SKM-1 treated with dmso at 0.1 percent for 144 hours (cell line): Measurements from ENCODE around the gene ZDHHC17.

ENCODE experiments used
- DNase-seq: peaks from one replicate; lab custom pipeline; 2025; ENCODE audit not compliant: unreplicated experiment; lab: John Stamatoyannopoulos, UW

Gene ZDHHC17

DNA sequence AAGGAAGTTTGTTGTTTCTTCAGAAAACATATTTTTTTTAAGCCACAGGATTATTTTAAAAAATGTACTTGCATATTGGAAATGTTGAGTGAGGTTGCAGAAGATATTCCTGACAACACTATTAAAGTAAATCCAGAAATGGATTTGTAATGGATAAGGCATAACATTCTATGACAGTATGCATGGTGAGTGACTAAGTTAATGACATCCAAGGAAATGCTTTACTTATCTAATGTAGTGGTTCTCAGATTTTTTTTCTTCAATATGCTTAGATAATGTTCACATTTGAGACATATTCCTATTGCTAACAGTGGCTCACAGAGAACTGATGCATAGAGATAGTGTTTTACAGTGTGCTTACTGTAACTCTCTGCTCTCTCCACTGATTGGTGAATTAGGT is 49.4 kb downstream of the ZDHHC17 start:
- DNase-seq = no peak

GRCh38 chr12:76813972-76814371 is 50.1 kb downstream of the ZDHHC17 start:
- no peak for DNase-seq

DNA sequence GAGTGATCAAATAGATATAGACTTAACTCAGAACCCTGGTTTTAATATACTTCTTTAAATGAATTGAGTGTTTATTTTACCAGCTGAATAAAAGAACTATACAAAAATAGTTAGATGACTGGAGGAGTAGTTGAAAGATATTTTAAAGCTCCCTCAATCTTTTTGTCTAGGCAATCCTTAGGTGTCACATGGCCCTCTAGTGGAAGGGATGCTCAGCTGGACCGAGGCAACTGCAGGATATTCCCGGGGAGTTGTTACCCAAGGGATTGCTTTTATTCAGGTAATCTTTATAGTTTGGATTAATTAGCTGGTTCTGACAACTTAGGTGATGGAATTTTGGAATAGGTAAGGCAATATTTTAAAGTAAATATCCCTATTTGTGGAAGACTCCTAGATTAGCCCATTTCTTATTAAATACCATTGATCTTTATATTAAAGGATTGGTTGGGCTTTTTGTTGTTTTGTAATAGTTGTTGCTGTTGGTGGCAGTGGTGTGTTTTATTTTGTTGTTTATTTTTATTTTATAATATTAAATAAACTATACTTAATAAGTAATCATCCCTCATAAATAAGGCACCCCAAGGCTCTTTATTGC is 57.1 kb downstream of the ZDHHC17 start:
- DNase-seq = no peak

- no peak for DNase-seq
These were observed 66.5 kb downstream of the ZDHHC17 start for GRCh38 chr12:76830436-76830835.

GRCh38 chr12:76836633-76837032 is 72.7 kb downstream of the ZDHHC17 start:
- DNase-seq = no peak

GRCh38 chr12:76847260-76847659 is 83.3 kb downstream of the ZDHHC17 start:
- no peak for DNase-seq

- DNase-seq = no peak
These were observed 84.2 kb downstream of the ZDHHC17 start for GRCh38 chr12:76848132-76848531.

- DNase-seq = no peak
These were observed 88.2 kb downstream of the ZDHHC17 start for GRCh38 chr12:76852106-76852505.

GRCh38 chr12:76855271-76855670 is 91.4 kb downstream of the ZDHHC17 start:
- DNase-seq = no peak

- no peak for DNase-seq
These were observed 92.2 kb downstream of the ZDHHC17 start for GRCh38 chr12:76856018-76856644.

GRCh38 chr12:76859611-76860010 is 95.7 kb downstream of the ZDHHC17 start:
- no peak for DNase-seq

DNA sequence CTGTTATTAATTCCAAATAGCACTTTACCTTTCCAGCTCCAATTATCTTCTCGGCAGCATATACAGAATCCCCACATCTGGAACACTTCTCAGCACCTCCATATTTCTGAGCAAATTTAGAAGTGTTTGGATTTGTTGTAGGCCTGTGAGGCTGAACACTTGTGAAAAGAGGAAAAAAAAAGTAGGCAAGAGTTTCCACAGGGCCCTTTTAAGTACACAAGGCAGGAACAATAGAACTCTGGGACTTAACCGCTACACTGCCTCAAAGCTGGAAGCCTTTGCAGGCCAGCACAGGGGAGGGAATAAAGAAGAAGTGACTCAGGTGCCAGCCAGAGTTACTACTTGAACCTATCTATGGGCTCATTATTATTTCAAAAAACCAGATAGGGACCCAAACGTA is 96.3 kb downstream of the ZDHHC17 start:
- no peak for DNase-seq

- DNase-seq = no peak
These were observed 99.2 kb downstream of the ZDHHC17 start for GRCh38 chr12:76863005-76863670.

DNA sequence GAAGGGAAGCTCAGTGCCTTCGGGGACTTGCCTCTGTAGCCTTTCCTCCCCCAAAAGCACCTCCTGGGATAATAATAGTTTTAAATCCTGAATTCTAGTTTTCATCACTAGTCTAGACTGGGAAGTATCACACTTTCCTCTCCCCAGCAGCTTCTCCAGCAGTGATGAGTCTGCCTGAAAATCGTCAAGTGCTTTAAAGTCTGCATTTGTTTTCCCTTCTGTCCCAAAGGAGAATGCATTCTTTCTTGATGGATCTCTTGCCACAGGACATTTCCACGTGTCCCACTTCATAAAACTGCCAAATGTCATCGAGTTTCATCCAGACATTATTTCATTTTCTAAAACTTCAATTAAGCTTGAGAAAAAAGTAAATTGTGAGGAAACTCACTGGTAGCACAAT is 99.9 kb downstream of the ZDHHC17 start:
- DNase-seq = no peak

DNA sequence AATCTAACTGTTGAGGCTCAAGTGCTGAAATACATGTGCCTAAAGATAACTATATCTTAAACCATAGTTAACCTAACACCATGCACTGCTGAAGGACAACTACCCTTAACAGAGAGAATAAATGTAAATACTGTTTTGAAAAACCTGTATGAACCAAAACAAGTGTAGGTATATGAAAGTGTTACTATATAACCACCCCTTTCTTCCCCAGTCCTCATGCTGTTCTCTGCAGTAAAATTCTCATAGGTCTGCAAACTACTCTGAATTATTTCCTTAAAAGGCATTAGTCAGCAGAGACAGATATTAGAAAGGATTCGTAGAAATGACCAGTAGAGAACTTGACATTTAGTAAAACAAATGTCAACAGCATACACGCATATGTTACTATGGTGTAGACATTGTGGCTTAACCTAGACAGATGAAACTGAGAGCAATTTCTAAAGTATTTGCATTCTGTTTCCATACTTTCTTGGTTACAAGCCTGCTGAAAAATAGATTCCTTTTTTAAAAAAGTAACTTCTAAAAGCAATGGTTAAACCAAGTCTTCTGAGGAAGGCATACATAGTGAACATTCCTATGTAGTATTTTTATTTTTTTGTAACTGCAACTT is 101.0 kb downstream of the ZDHHC17 start:
- DNase-seq = no peak

- DNase-seq = no peak
These were observed 102.2 kb downstream of the ZDHHC17 start for GRCh38 chr12:76866151-76866567.

DNA sequence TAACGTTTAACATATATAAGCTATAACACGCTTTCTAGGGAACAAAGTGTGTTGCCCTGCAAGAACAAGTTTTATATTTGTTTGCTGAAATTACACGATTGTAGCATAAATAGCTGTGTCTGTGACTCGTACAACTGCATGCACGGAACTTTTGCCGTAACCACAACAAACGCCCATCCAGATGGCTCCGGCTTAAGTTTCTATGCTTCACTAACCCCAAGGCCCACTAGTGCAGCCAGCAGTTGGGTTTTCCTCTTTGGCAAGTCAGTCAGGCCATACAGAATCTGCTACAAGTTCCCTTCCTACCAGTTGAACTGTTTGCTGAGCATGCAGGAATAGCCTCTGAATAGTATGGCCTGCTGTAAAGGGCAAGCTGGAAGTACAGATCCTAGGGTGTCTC is 102.8 kb downstream of the ZDHHC17 start:
- no peak for DNase-seq

DNA sequence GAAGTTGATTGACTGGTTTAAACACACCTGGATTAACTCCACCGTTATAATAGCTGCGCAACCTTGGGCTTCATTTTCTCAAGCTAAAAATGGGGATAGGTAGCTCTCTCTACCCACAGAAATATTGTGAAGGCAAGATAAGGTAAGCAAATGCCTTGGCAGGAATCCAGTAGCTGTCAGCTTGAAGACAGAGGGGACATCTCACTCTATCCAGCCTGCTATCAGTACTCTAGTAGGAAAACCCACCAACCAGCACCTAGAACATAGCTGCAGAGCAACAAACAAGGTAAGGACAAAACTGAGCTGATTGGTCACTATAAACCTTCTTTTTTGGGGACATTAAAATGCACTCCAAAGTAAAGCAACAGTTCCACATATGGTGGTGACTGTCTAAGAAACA is 107.2 kb downstream of the ZDHHC17 start:
- DNase-seq = no peak

DNA sequence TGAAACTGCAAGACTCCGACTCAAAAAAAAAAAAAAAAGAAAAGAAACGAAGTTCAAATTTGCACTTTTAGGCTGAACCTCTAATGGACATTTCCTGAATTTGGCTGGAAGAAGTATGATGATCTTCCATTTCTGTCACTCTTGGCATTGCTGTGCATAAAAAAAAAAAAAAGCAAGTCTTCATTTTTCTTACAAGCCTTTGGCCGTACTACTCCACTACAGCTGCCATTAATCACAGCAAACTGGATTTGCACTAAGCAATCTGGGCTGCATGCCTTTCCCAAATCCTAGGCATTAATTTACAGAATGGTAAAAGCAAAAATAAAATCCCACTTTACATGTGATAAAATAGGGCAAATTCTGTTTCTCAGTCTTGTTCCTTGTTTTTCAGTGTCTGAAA is 107.8 kb downstream of the ZDHHC17 start:
- DNase-seq = no peak

DNA sequence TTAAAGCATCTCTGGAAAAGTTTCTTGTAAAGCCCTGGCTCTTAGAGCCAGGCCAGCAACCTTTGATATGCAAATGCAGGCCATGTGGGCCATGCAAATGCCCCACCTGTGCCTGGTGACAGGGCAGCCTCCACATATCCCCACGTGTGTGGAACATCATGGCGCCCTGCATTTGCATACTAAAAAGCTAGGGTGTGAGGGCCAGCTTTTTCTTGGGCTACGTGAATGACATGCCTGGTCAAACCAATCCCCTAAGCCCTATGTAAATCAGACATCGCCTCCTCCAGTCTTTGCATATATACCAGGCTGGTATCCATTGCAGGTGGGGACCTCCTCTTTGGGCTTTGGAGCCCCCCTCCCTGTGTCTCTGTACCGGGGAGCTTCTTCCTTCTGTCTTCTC is 108.5 kb downstream of the ZDHHC17 start:
- DNase-seq = no peak

GRCh38 chr12:76874027-76874426 is 110.1 kb downstream of the ZDHHC17 start:
- no peak for DNase-seq

GRCh38 chr12:76874491-76875190 is 110.7 kb downstream of the ZDHHC17 start:
- no peak for DNase-seq
